Cardiac fibroblast (primary cell): Measurements from ENCODE around the gene HTR2A.
A peak's percentile ranks its signal among the peaks of the same experiment; 100 is the strongest.

Experiments
- DNase-seq, 2 donors: peaks; one replicate each; pipeline versions ENCODE4 v3.0.0 to v3.0.0-alpha.2; 2010; ENCODE audit warnings: low read depth in 2 of 2
- H3K4me3 ChIP-seq, 2 donors: replicated peaks in 1 of 2; 1 replicate in 1 of 2; 2 replicates in 1 of 2; pipeline ENCODE4 v1.5.1; 2011; ENCODE audit warnings: low read depth in 2 of 2, low read length in 2 of 2, mild to moderate bottlenecking in 2 of 2, moderate library complexity in 1 of 2
- CTCF ChIP-seq: IDR thresholded peaks from one replicate; pipeline ENCODE4 v1.5.1; 2011; ENCODE audit warnings: low read depth, mild to moderate bottlenecking, low read length, inconsistent platforms

The HTR2A gene

DNA sequence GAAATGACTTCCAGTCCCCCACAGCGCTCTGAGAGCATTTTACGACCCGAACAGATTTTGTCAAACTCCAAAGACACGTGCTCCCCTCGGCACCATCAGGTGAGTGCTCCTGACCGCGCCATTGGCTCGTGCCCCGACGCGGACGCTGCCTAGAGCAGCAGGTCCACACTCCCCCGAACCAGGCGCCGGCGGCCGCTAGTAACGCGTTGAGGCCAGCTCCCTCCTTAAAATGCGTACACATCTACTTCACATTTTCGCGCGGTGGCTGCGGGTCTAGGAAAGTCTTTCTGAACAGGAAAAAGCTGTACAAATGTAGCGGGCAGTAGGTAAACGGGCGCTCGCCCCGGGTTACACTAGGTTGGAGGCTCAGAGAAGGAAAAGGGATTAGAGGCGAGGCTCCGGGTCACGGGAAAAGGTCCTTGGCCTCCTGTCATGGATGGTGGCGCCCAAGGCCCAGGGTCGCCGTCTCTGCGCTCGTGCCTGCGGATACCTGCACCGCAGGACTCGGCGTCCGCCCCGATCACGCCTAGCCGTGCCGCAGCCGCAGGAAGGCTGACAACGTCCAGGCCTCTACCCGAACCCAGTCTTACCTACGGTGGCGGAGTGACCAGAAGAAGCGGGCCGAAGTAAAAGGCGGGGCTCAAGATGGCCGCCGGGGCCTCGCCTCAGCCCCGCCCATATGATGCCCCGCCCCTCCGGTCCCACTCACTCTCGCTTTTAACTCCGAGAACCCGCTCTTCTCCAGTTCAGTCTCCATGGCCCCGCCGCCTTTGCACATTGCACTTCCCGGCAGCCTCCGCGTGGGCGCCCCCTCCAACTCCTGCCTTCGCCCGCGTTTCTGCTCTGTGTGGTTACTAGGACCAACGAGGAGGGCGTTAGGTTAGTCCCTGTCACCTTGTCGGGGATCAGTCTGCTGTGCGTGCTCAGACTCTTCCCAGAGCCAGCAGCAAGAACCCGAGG, 100.1 kb downstream of the HTR2A start, which contains the start of gene ESD:
ESD (minus strand) TSS at position 647 of the 960 bp plus-strand sequence. CDS start 5,748 bp downstream, outside the sequence.
- no peak for TF ChIP-seq CTCF
- H3K4me3 ChIP-seq = peak within 1 kb of the TSS; percentile 86
- peak; percentile 93 to 94 for DNase-seq

- DNase-seq = no peak
- no peak for TF ChIP-seq CTCF
- peak overlapping the region; percentile 86 for H3K4me3 ChIP-seq
Measured at GRCh38 chr13:46796129-46796514, 100.7 kb downstream of the HTR2A start.

DNA sequence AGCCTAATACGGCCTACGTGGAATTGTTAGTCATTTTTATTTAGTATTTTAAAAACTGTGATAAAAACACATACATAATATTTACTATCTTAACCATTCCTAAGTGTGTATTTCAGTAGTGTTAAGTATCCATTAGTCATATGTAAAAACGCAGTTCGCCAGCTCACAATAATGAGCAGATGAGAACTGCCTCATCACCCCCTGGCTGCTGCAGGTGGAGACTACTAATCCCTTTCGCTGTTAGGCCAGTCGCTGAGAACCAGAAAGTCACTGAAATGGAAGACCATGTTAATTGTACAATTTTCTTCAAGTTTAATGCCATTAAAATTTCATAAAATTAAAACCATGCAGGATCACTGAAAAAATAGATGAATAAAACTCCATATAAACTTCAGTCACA, 101.5 kb downstream of the HTR2A start:
- DNase-seq = no peak
- TF ChIP-seq CTCF = no peak
- H3K4me3 ChIP-seq = no peak overlapping the region

DNA sequence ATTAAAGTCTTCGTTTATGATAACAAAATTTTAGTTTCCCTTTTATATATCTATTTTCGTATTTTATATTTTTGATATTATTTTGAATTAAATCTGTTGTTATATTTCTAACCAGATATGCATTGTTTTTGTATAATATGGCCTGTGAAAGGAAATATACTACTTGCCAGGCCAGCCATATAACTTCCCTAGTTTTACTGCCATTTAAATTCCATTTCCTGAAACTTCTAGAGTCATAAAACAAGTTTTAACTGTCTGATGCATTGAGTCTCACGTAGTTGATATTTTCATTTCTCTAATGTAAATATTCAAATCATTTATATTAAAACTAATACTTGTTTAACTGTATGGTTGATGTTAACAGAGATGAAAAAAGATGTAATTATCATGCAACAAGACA, 113.3 kb downstream of the HTR2A start:
- H3K4me3 ChIP-seq = no peak overlapping the region
- TF ChIP-seq CTCF = no peak
- DNase-seq = no peak

DNA sequence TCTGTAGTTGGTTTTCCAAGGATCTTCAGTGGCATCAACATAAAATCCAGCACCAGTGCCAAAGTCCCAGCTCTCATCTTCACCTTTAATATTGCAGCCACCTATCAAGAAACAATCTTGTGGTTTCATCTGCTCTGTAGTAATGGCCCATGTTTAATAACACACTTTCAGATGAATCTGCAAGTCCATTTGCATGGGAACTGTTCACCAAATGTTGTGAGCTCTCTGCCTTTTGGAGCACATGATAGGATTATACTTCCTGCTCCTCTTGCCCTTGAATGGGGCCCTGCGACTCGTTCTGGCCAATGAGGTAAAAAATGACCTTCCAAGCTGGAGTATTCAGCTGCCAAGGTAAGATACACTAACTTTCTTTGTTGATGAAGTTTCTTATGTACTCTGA, 114.2 kb downstream of the HTR2A start:
- no peak for TF ChIP-seq CTCF
- no peak overlapping the region for H3K4me3 ChIP-seq
- DNase-seq = no peak

DNA sequence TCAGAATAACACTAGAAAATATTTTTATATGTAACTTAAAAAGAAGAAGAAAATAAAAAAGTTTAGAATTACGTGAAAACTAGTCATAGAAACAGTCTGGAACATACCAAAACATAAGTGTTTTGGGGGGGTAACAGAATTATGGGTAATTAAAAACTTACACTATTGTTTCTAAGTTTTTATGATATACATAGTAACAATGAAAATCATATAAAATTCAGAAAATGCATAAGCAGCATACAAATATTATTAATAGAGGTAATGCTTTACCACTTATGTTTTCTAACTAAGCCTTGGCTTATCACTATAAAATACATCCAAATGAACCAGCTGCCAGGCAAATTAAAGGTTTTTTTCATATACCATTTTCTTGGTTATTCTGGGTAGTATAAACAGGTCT, 114.8 kb downstream of the HTR2A start:
- no peak overlapping the region for H3K4me3 ChIP-seq
- TF ChIP-seq CTCF = no peak
- DNase-seq = no peak
